ENCODE results near the gene MLXIP. TPM values are rescaled to one million over a fixed set of nuclear protein-coding genes. Genes with fewer than 3 reads are reported as not detected.

The MLXIP gene
- polyA plus RNA-seq, 1 experiment, result 4.8 TPM

DNA sequence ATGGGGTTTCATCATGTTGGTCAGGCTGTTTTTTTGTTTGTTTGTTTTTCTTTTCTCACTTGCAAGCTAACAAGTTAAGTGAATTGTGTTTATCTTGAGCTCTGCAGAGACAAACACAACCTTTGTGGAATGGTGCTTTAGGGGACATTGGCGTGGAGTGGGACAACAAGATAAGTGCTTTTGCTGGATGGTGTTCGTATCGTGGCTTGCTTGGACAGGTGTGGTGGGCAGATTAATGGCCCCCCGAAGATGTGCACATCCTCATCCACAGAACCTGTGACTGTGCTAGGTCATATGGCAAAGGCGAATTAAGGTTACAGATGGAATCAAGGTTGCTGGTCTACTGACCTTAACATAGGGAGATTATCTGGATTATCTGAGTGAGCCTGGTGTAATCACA is 7.0 kb downstream of the MLXIP start:
- ChIA-PET POLR2A (interaction anchor here (0.7 kb wide), 1 partner anchor 9 kb away, joined by 10 read pairs; no protein-coding TSS in a partner anchor), CTCF (interaction anchor here (1.0 to 1.4 kb wide), 3 partner anchors 31 to 105 kb away, joined by 3 to 4 read pairs (median 4); no protein-coding TSS in a partner anchor)
- no peak for TF ChIP-seq CTCF (IDR thresholded peaks at IDR 0.05; ENCODE audit: insufficient read depth, low read depth, low read length)
- DNase-seq (ENCODE audit: low read depth), result no peak
- H3K27me3 ChIP-seq (ENCODE audit: control insufficient read depth, insufficient read depth, low read length), result no peaks in the 10 kb centered on the region
- no peak overlapping the region for H3K4me3 ChIP-seq (ENCODE audit: low read depth, low read length)
- H3K36me3 ChIP-seq (ENCODE audit: control insufficient read depth, insufficient read depth, low read length), result peaks cover 3% of the 10 kb centered on the region

DNA sequence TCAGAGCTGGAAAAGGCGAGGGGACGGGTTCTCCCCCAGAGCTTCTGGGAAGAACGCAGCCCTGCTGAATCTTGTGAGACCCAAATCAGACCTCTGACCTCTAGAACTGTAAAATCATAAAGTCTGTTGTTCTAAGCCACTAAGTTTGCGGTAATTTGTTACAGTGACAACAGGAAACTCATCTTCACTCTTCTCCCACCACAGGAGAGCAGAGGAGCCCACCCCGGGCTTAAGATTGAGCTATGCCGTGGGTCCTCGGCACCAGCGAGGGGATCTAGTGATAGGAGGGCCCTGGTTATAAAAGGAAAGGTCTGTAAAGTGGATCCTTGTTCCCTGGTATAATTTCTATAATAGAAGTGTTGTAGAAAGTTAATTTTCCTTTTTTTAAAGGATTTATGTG is 7.6 kb downstream of the MLXIP start:
- no peak for DNase-seq (ENCODE audit: low read depth)
- Histone ChIP-seq H3K4me3 (ENCODE audit: low read depth, low read length) (no peak overlapping the region), H3K27me3 (ENCODE audit: control insufficient read depth, insufficient read depth, low read length) (no peaks in the 10 kb centered on the region), H3K36me3 (ENCODE audit: control insufficient read depth, insufficient read depth, low read length) (peaks cover 3% of the 10 kb centered on the region)
- ChIA-PET CTCF (interaction anchor here (1.0 to 1.4 kb wide), 2 partner anchors 36 to 105 kb away, joined by 3 to 4 read pairs; no protein-coding TSS in a partner anchor), POLR2A (no interaction called here)
- no peak for TF ChIP-seq CTCF (IDR thresholded peaks at IDR 0.05; ENCODE audit: insufficient read depth, low read depth, low read length)

DNA sequence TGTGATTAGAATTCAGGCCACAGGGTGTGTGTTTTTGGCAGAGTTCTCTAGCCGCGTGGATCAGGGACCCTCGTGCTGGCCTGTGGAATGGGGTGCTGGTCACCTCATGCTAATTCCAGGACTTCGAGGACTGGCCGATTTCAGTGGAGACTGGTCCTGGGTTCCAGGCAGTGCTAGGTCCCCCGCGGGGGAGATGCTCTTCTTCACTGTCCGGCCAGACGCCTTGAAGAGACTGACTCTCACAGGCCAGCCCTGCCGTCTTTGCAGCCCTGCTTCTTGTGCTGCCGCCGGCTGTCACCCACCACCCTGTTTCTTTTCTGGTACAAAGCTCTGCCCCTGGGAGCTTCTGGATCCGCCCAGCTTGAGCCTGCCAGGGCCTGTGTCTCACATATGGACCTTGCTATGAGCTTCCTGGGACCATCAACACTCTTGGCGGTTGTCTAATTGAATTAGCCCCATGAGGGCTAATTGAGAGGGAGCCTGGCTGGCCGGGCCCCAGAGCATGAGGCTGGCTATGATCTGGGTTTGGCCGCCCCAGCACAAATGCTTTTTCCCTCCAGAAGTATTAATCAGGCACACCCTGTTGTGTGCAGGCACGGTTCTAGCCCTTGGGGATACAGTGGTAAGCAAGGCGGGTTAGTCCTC is 8.2 kb downstream of the MLXIP start:
- Histone ChIP-seq H3K36me3 (ENCODE audit: control insufficient read depth, insufficient read depth, low read length) (peaks cover 3% of the 10 kb centered on the region), H3K27me3 (ENCODE audit: control insufficient read depth, insufficient read depth, low read length) (no peaks in the 10 kb centered on the region), H3K4me3 (ENCODE audit: low read depth, low read length) (no peak overlapping the region)
- CTCF ChIA-PET, result no interaction called here
- no peak for TF ChIP-seq CTCF (IDR thresholded peaks at IDR 0.05; ENCODE audit: insufficient read depth, low read depth, low read length)
- no peak for DNase-seq (ENCODE audit: low read depth)
- POLR2A ChIA-PET, result interaction anchor here (0.6 kb wide), 1 partner anchor 50 kb away, joined by 35 read pairs; no protein-coding TSS in a partner anchor

GRCh38 chr12:122087431-122088178 is 9.0 kb downstream of the MLXIP start:
- no peak for TF ChIP-seq CTCF (IDR thresholded peaks at IDR 0.05; ENCODE audit: insufficient read depth, low read depth, low read length)
- Histone ChIP-seq H3K4me3 (ENCODE audit: low read depth, low read length) (no peak overlapping the region), H3K27me3 (ENCODE audit: control insufficient read depth, insufficient read depth, low read length) (no peaks in the 10 kb centered on the region), H3K36me3 (ENCODE audit: control insufficient read depth, insufficient read depth, low read length) (peaks cover 3% of the 10 kb centered on the region)
- POLR2A ChIA-PET, result interaction anchor here (0.6 kb wide), 1 partner anchor 49 kb away, joined by 35 read pairs; no protein-coding TSS in a partner anchor
- CTCF ChIA-PET, result interaction anchor here (1.6 to 1.8 kb wide), 2 partner anchors 11 to 35 kb away, joined by 3 to 16 read pairs; no protein-coding TSS in a partner anchor
- DNase-seq (ENCODE audit: low read depth), result no peak

DNA sequence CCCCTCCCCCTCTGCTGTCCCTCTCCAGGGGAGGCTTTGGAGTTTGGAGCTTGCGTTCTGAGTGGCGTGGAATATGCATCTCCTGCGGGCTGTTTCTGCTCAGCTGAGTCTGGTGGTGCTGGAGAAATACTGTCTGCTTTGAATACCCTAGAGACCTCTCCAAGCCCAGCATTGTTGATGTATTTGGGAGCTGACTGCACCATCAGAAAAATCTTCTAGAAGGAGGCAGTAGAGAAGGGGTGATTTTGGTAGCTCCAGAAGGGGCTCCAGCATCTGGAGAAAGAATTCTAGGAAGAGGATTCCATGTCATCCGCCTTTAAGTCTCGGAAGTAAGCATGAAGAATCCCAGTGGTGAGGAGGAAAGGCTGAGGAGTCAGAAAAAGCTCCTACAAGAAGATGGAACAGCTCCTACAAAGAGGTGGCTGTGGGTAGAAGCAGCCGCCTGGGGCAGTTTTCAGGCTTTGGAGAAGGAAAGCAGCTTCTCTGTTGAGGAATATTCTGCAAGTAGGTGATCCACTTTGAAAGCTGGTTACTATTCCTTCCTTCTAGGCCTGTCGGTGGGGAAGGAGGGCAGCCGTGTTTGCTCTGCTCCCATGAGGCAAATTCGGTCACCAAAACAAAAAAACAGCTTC is 9.7 kb downstream of the MLXIP start:
- Histone ChIP-seq H3K36me3 (ENCODE audit: control insufficient read depth, insufficient read depth, low read length) (peaks cover 3% of the 10 kb centered on the region), H3K4me3 (ENCODE audit: low read depth, low read length) (no peak overlapping the region), H3K27me3 (ENCODE audit: control insufficient read depth, insufficient read depth, low read length) (no peaks in the 10 kb centered on the region)
- CTCF ChIA-PET, result interaction anchor here (1.2 to 3.7 kb wide), 5 partner anchors 7 to 34 kb away, joined by 3 to 16 read pairs (median 5); no protein-coding TSS in a partner anchor
- no peak for DNase-seq (ENCODE audit: low read depth)
- TF ChIP-seq CTCF (IDR thresholded peaks at IDR 0.05; ENCODE audit: insufficient read depth, low read depth, low read length), result no peak
- POLR2A ChIA-PET, result no interaction called here
